Stomach (tissue), 9 donors: ENCODE data around the gene TM6SF1. TPM values are rescaled to one million over a fixed set of nuclear protein-coding genes. Genes with fewer than 3 reads are reported as not detected.

Source experiments
- DNase-seq, 2 donors: peaks; one replicate each; pipeline versions ENCODE4 v3.0.0 to v3.0.0-alpha.2; 2013 to 2019
- H3K27ac ChIP-seq, 5 donors: fragments of 200-600 bp in 4 of 5; sonication (generic) in 4 of 5; one replicate each; pipeline ENCODE4 v1.5.1; 2013 to 2019; ENCODE audit warnings: mild to moderate bottlenecking in 1 of 5, moderate library complexity in 1 of 5
- H3K27me3 ChIP-seq, 3 donors: fragments of 200-600 bp; sonication (generic); one replicate each; pipeline ENCODE4 v1.5.1; 2017 to 2019; ENCODE audit warnings: mixed run types in 1 of 3
- H3K36me3 ChIP-seq, 4 donors: fragments of 200-600 bp; sonication (generic); 1 replicate in 3 of 4; 2 replicates in 1 of 4; pipeline ENCODE4 v1.5.1; 2016 to 2019
- H3K4me1 ChIP-seq, 4 donors: fragments of 200-600 bp; sonication (generic); one replicate each; pipeline ENCODE4 v1.5.1; 2016 to 2019
- H3K4me3 ChIP-seq, 4 donors: fragments of 200-600 bp; sonication (generic) in 3 of 4; one replicate each; pipeline ENCODE4 v1.5.1; 2016 to 2019; ENCODE audit warnings: mild to moderate bottlenecking in 1 of 4
- H3K9me3 ChIP-seq, 4 donors: fragments of 200-600 bp; sonication (generic); one replicate each; pipeline ENCODE4 v1.5.1; 2016 to 2019
- EP300 ChIP-seq: sonication (generic); formaldehyde crosslinking; IDR thresholded peaks from one replicate; pipeline ENCODE4 v1.6.1; 2017; ENCODE audit warnings: antibody characterized with exemption
- POLR2A ChIP-seq, 4 donors: fragments of 450-650 bp; IDR thresholded peaks; one replicate each; pipeline ENCODE4 v1.6.1; 2016; ENCODE audit warnings: antibody characterized with exemption in 4 of 4, control low read depth in 2 of 4, mild to moderate bottlenecking in 1 of 4, moderate library complexity in 1 of 4
- POLR2AphosphoS5 ChIP-seq, 3 donors: sonication (generic); formaldehyde crosslinking; IDR thresholded peaks; one replicate each; pipeline ENCODE4 v1.6.1; 2016; ENCODE audit warnings: antibody characterized with exemption in 3 of 3
- WGBS, 5 donors: extraction: QIAGEN DNeasy Blood & Tissue Kit in 3 of 5; methylation state at CpG; one replicate each; pipeline versions ENCODE4 v1.1.5 to v1.1.7; 2013 to 2018; 5-methylcytosine and 5-hydroxymethylcytosine counted together
- intact Hi-C: fragments of 100-400 bp; cut with DNase I; formaldehyde crosslinking; loops from one replicate; pipeline ENCODE4 v1.15.1; 2023; ENCODE audit warnings: low total_unique reads
- polyA plus RNA-seq, 3 donors: library from polyadenylated mRNA; stranded (reverse); fragments of 200-250 nt; gene quantifications; one replicate each; pipeline ENCODE4 v1.2.3, GENCODE V29; 2013
- total RNA-seq, 5 donors: library from RNA; depleted of rRNA; stranded (reverse); fragments of >200 nt; gene quantifications; one replicate each; pipeline versions ENCODE4 v1.1.0 to v1.2.3, GENCODE V29; 2014 to 2016
- TF ChIP-seq, protein P1 (sequence below), 7 experiments: fragments of 450-650 bp in 4 of 7; fragments of 200-600 bp in 3 of 7; sonication (generic) in 3 of 7; IDR thresholded peaks; one replicate each; pipeline ENCODE4 v1.5.1; 2016 to 2019; ENCODE audit warnings: antibody characterized with exemption in 7 of 7, control low read depth in 2 of 7, mild to moderate bottlenecking in 1 of 7
- donor health status: healthy with polysubstance abuse.
- donor health status: Bipolar disorder and iron deficiency.
- donor health status: healthy.

TM6SF1 gene
- total and polyA plus RNA-seq, 8 donors, result 0.75 to 7.7 (median 2.1) TPM; not detected in 3

DNA sequence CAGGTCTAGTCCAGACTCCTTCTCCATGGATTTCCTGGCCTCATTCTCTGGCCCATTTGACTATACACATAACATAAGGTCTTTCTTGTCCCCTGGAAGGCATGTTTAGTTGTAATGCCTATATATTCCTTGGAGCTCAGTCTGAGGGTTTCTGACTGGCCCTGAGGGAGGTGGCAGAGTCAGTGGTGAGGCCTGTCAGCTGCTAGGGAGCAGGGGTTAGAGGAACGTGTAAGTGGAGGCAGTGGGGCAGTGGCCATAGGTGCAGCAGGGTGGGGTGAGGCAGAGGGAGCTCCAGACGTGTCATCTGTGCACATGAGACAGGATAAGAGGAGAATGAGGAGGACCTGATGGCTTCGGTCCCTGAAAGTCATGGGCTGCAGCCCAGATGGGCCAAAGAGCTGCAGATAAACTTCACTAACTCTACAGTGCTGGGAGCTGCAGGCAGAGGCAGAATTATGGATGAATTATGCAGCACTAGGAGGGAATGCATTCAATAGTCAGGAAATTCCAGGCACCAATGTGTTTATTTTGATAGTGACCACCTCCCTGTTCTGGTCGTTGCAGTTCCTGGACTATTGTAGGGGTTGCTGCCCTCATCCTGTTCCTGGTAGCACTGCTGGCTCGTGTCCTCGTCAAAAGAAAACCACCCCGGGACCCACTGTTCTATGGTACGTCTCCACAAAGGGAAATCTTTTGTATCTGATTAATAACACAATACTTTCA, 4.9 kb downstream of the TM6SF1 start:
- H3K27ac ChIP-seq, result peak overlapping the region in 2 of 5 donors; percentile 25 to 26
- WGBS, 5 donors, result 60 to 66% (median 63%) methylated on average over 8 of the region's 8 CpGs
- no peak for DNase-seq

DNA sequence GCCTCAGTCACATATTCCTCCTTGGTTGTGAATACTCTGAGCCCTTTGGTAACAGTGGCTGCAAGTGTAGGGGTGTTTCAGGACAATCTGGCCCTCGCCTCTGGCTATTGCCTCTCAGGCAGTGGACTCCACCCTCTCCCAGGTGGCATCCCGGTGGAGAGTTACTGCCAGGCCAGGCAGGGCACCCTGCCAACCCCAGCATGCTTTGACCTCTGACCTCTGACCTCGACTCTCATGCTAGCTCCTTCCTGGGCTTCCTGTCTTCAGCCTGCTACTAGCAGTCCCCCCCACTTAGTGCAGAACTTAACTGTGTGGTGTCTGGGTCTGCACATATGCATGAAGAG, 5.5 kb downstream of the TM6SF1 start:
- no peaks in the 10 kb centered on the region for H3K9me3 ChIP-seq
- H3K4me3 ChIP-seq, result no peak overlapping the region
- peaks cover 0 to 12% (median 3%) of the 10 kb centered on the region in 4 donors for H3K36me3 ChIP-seq
- no peak for DNase-seq
- peaks cover 2 to 31% (median 14%) of the 10 kb centered on the region in 3 donors for H3K27me3 ChIP-seq
- intact Hi-C loops, result no loop called here
- 27 to 48% (median 34%) methylated on average over 1 to 3 of the region's 3 CpGs for WGBS, 5 donors
- peak overlapping the region in 2 of 5 donors; percentile 25 to 26 for H3K27ac ChIP-seq
- TF ChIP-seq POLR2A (IDR thresholded peaks at IDR 0.05) (no peak), POLR2AphosphoS5 (IDR thresholded peaks at IDR 0.05) (no peak), EP300 (no peak)
- TF ChIP-seq, protein P1, sequence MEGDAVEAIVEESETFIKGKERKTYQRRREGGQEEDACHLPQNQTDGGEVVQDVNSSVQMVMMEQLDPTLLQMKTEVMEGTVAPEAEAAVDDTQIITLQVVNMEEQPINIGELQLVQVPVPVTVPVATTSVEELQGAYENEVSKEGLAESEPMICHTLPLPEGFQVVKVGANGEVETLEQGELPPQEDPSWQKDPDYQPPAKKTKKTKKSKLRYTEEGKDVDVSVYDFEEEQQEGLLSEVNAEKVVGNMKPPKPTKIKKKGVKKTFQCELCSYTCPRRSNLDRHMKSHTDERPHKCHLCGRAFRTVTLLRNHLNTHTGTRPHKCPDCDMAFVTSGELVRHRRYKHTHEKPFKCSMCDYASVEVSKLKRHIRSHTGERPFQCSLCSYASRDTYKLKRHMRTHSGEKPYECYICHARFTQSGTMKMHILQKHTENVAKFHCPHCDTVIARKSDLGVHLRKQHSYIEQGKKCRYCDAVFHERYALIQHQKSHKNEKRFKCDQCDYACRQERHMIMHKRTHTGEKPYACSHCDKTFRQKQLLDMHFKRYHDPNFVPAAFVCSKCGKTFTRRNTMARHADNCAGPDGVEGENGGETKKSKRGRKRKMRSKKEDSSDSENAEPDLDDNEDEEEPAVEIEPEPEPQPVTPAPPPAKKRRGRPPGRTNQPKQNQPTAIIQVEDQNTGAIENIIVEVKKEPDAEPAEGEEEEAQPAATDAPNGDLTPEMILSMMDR (IDR thresholded peaks at IDR 0.05), result no peak
- H3K4me1 ChIP-seq, result peaks cover 1 to 20% (median 2%) of the 10 kb centered on the region in 4 donors

More for the DNA sequence above, 4.9 kb downstream of the TM6SF1 start:
- H3K4me3 ChIP-seq, result no peak overlapping the region
- peaks cover 7 to 36% (median 20%) of the 10 kb centered on the region in 3 donors for H3K27me3 ChIP-seq
- peaks cover 6 to 25% (median 8%) of the 10 kb centered on the region in 4 donors for H3K4me1 ChIP-seq
- intact Hi-C loops, result no loop called here
- peaks cover 0 to 9% (median 3%) of the 10 kb centered on the region in 4 donors for H3K36me3 ChIP-seq
- TF ChIP-seq POLR2A (IDR thresholded peaks at IDR 0.05) (no peak), EP300 (peak; percentile 33)
- TF ChIP-seq, protein P1 (IDR thresholded peaks at IDR 0.05), result no peak
- H3K9me3 ChIP-seq, result no peaks in the 10 kb centered on the region

DNA sequence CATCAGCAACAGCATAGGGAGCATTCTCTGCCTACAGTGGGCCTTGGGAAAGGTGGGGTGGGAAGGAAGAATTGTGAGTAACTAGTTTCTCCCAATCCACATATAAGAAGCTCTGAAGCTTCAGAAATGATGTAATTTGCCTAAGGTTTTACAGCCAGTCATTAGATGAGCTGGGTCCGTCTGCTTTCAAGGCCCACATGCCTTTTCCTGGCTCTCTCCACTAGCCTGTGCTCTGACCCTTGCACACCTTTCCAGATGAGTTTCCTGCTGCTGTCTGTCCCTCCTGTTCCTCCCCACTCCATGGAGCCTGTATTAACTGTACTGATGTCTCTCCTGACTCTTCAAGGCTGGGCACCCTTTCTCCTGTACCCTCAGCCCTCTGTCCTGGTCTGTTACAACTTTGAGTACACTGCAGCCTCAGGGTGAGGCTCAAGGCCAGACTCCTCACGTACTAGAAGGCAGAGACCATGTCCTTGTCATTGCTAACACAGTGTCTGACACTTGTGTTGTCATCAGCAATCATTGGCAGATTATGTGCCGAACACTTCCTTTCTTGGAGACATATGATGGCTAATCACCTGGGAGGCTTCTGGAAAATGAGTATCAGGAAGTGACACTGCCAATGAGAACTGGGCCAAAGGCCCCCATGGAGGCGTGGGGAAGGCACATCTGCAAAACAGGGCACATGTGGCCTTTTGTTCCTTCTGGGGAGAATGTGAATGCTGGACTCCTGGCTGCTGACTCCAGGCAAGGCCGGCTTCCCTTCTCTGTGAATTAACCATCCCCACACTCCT, 6.6 kb downstream of the TM6SF1 start:
- Histone ChIP-seq H3K9me3 (no peaks in the 10 kb centered on the region), H3K27ac (no peak overlapping the region), H3K36me3 (peaks cover 0 to 12% (median 3%) of the 10 kb centered on the region in 4 donors), H3K27me3 (peaks cover 0 to 19% (median 6%) of the 10 kb centered on the region in 3 donors), H3K4me1 (peaks cover 0 to 12% (median 0%) of the 10 kb centered on the region in 4 donors), H3K4me3 (no peak overlapping the region)
- 79 to 89% (median 85%) methylated on average over 5 of the region's 5 CpGs for WGBS, 5 donors
- no peak for DNase-seq
- TF ChIP-seq, protein P1 (IDR thresholded peaks at IDR 0.05), result no peak
- no peak for TF ChIP-seq POLR2AphosphoS5 (IDR thresholded peaks at IDR 0.05)
- TF ChIP-seq EP300, result no peak
- TF ChIP-seq POLR2A (IDR thresholded peaks at IDR 0.05), result no peak
- intact Hi-C loops, result no loop called here

DNA sequence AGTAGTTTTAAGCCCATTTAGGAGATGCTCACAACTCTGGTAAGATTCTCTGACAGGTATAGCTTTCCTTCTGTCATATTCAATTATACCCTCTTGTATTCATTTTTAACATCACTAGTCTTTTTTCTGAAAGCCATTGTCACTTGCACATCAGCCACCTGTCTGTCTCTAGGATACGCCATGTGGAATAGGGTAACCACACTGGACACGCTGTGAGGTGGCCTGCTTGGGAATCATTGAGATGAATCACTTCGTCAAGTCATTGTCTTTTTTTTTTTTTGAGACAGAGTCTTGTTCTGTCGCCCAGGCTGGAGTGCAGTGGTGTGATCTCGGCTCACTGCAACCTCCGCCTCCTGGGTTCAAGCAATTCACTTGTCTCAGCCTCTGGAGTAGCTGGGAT, 7.4 kb downstream of the TM6SF1 start:
- TF ChIP-seq EP300, result no peak
- TF ChIP-seq, protein P1 (IDR thresholded peaks at IDR 0.05), result no peak
- TF ChIP-seq POLR2A (IDR thresholded peaks at IDR 0.05), result no peak
- no peak for TF ChIP-seq POLR2AphosphoS5 (IDR thresholded peaks at IDR 0.05)
- DNase-seq, result no peak
- Histone ChIP-seq H3K9me3 (no peaks in the 10 kb centered on the region), H3K27me3 (peaks cover 0 to 12% (median under 1%) of the 10 kb centered on the region in 3 donors), H3K4me3 (no peak overlapping the region), H3K36me3 (peaks cover 0 to 13% (median 3%) of the 10 kb centered on the region in 4 donors), H3K4me1 (peaks cover 0 to 5% (median 0%) of the 10 kb centered on the region in 4 donors), H3K27ac (no peak overlapping the region)
- intact Hi-C loops, result no loop called here
- 91 to 97% (median 96%) methylated on average over 6 of the region's 6 CpGs for WGBS, 5 donors
